ENCODE results near the gene DAGLA. TPM values are rescaled to one million over a fixed set of nuclear protein-coding genes. Genes with fewer than 3 reads are reported as not detected.

Gene DAGLA
- total RNA-seq, 6 donors from 2014 or later = 3.0 to 11.0 (median 8.0) TPM

DNA sequence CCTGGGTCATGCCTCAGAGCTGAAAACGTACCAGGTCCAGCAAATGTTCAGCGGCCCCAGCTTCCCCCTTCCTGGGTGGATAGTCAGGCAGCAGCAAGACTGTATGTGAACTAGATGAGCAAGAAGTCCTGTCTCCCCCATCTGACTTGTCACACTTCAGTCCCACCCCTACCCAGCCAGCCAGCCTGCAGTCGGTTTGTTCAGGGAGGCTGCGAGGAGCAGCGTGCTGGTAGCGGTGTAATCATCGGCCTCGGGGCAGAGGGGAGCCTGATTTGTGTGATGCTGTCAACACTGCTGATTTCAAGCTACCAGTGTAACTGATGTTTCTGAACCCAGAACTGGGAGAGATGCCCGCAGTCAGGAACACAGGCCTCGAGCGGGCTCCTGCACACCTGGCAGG is 102.7 kb downstream of the DAGLA start:
- 95 to 97% methylated on average over 9 to 11 of the region's 11 CpGs for WGBS, 2 donors
- H3K36me3 ChIP-seq = peaks cover 3 to 53% (median 39%) of the 10 kb centered on the region in 4 donors

DNA sequence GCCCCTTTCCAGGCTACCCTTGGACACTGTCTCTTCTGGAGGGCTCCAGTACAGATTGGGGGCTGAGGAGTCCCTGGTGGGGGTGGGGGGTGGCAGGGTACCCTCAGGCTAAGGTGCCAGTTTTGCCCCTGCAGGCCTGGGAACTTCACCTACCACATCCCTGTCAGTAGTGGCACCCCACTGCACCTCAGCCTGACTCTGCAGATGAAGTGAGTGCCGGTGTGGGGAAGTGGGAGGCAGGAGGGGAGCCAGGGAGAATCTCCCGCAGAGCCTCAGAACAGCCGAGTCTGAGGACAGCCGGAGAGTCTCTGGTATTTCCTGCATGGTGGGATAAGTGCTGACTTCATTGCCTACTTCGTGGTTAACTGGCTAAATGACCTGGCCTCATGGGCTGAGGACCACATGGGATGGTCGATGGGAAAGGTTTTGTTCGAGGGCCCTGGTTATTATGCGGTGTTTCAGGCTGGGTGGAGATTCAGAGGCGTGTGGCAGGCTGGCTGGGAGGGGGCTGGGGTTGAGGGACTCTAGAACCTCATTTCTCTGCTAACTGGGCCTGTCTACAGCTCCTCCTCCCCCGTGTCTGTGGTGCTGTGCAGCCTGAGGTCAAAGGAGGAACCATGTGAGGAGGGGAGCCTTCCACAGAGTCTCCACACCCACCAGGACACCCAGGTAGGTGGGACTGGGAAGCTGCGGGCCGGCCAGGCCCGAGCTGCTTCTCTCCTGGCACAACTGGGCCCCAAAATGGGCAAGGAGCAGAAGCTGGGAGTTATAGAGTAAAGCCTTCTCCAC is 103.7 kb downstream of the DAGLA start:
- DNase-seq (peak in 1 of 2 donors; percentile 55), ATAC-seq (ENCODE audit: low FRiP score in 2 of 2) (no peak)
- TF ChIP-seq POLR2AphosphoS5 (IDR thresholded peaks at IDR 0.05) (no peak), EP300 (IDR thresholded peaks at IDR 0.05) (no peak)
- TF ChIP-seq, protein P1, sequence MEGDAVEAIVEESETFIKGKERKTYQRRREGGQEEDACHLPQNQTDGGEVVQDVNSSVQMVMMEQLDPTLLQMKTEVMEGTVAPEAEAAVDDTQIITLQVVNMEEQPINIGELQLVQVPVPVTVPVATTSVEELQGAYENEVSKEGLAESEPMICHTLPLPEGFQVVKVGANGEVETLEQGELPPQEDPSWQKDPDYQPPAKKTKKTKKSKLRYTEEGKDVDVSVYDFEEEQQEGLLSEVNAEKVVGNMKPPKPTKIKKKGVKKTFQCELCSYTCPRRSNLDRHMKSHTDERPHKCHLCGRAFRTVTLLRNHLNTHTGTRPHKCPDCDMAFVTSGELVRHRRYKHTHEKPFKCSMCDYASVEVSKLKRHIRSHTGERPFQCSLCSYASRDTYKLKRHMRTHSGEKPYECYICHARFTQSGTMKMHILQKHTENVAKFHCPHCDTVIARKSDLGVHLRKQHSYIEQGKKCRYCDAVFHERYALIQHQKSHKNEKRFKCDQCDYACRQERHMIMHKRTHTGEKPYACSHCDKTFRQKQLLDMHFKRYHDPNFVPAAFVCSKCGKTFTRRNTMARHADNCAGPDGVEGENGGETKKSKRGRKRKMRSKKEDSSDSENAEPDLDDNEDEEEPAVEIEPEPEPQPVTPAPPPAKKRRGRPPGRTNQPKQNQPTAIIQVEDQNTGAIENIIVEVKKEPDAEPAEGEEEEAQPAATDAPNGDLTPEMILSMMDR (IDR thresholded peaks at IDR 0.05) = no peak
- no peak overlapping the region for H3K27ac ChIP-seq
- no peak overlapping the region for H3K4me3 ChIP-seq
- H3K4me1 ChIP-seq = no peaks in the 10 kb centered on the region
- no peaks in the 10 kb centered on the region for H3K9me3 ChIP-seq
- peaks cover 13 to 64% (median 48%) of the 10 kb centered on the region in 4 donors for H3K36me3 ChIP-seq
- WGBS, 2 donors = 59 to 72% methylated on average over 10 to 11 of the region's 13 CpGs
- H3K27me3 ChIP-seq = no peaks in the 10 kb centered on the region

More for the DNA sequence above, 102.7 kb downstream of the DAGLA start:
- Histone ChIP-seq H3K27ac (no peak overlapping the region), H3K9me3 (no peaks in the 10 kb centered on the region), H3K4me3 (no peak overlapping the region), H3K4me1 (peaks cover 0 to 2% (median under 1%) of the 10 kb centered on the region in 4 donors), H3K27me3 (no peaks in the 10 kb centered on the region)
- peak in 1 of 2 donors; percentile 29 for DNase-seq
- no peak for ATAC-seq (ENCODE audit: low FRiP score in 2 of 2)
- no peak for TF ChIP-seq POLR2AphosphoS5 (IDR thresholded peaks at IDR 0.05)
- TF ChIP-seq POLR2A (IDR thresholded peaks at IDR 0.05) = no peak
- TF ChIP-seq, protein P1 (IDR thresholded peaks at IDR 0.05) = no peak
- TF ChIP-seq EP300 (IDR thresholded peaks at IDR 0.05) = no peak

DNA sequence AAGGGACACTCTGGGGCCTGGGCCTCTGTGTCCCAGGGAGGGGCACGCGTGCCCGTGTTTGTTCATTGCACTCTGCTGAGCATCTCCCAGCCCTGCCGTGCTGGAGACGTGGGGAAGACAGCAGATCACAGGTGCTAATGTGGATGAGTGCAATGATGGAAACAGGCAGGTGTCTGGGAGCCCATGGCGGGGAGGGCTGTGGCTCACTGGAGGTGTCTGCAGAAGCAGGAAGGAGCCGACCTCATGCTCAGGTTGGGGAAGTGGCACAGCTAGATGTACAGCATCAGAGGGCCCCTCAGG is 104.3 kb downstream of the DAGLA start:
- Histone ChIP-seq H3K27ac (no peak overlapping the region), H3K36me3 (peaks cover 16 to 70% (median 53%) of the 10 kb centered on the region in 4 donors), H3K4me1 (no peaks in the 10 kb centered on the region), H3K9me3 (no peaks in the 10 kb centered on the region), H3K27me3 (no peaks in the 10 kb centered on the region), H3K4me3 (no peak overlapping the region)
- no peak for TF ChIP-seq POLR2AphosphoS5 (IDR thresholded peaks at IDR 0.05)
- TF ChIP-seq POLR2A (IDR thresholded peaks at IDR 0.05) = no peak
- TF ChIP-seq, protein P1 (IDR thresholded peaks at IDR 0.05) = no peak
- TF ChIP-seq EP300 (IDR thresholded peaks at IDR 0.05) = no peak
- ATAC-seq (ENCODE audit: low FRiP score in 2 of 2) (no peak), DNase-seq (no peak)
- 75 to 92% methylated on average over 6 to 7 of the region's 7 CpGs for WGBS, 2 donors

DNA sequence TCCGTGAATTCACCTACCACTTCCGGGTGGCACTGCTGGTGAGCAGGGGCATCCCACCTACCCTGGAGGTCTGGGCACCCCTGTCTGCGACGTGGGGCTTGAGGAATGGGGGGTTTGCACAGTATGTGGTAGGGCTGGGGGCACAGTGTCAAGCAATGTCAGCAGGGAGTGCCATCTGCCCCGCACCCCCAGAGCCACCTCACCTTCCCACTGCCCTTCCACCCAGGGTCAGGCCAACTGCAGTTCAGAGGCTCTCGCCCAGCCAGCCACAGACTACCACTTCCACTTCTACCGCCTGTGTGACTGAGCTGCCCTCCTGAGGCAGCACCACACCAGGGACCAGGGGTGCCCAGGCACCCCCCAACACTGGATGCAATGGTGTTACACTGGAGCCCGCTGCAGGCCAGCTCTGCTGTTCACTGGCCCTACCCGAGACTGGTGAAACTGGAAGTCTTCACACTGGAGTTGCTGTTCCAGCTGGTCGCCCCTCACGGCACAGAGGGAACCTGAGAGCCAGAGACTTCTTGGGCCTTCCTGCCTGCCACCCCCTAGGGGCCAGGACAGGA is 105.7 kb downstream of the DAGLA start:
- WGBS, 2 donors = 89 to 96% methylated on average over 3 to 5 of the region's 11 CpGs
- Histone ChIP-seq H3K4me1 (peaks cover 0 to 2% (median 1%) of the 10 kb centered on the region in 4 donors), H3K4me3 (no peak overlapping the region), H3K27me3 (no peaks in the 10 kb centered on the region), H3K27ac (no peak overlapping the region), H3K36me3 (peaks cover 16 to 80% (median 63%) of the 10 kb centered on the region in 4 donors), H3K9me3 (no peaks in the 10 kb centered on the region)
- TF ChIP-seq POLR2A (IDR thresholded peaks at IDR 0.05) (no peak), EP300 (IDR thresholded peaks at IDR 0.05) (no peak), POLR2AphosphoS5 (IDR thresholded peaks at IDR 0.05) (no peak)
- TF ChIP-seq, protein P1 (IDR thresholded peaks at IDR 0.05) = no peak
- DNase-seq = no peak
- ATAC-seq (ENCODE audit: low FRiP score in 2 of 2) = no peak
